ENCODE data around the gene BANF2. TPM values are rescaled to one million over a fixed set of nuclear protein-coding genes. Genes with fewer than 3 reads are reported as not detected.

Gene BANF2
- total RNA-seq, 1 experiment from 2014 or later, result not detected

- Histone ChIP-seq H3K4me2 (ENCODE audit: insufficient read depth, insufficient read length, low read length) (peak overlapping the region; percentile 49), H4K5ac (ENCODE audit: insufficient read length, low read depth, low read length) (no peak overlapping the region), H4K20me1 (ENCODE audit: control insufficient read depth, insufficient read depth, insufficient read length) (no peaks in the 10 kb centered on the region), H3T11ph (ENCODE audit: low read length) (no peak overlapping the region), H3K79me1 (ENCODE audit: insufficient read depth, low read depth, low read length, poor library complexity, severe bottlenecking) (no peaks in the 10 kb centered on the region), H3K56ac (ENCODE audit: insufficient read length, low read depth, low read length) (no peak overlapping the region), H3K23ac (ENCODE audit: insufficient read length, low read depth, low read length) (no peak overlapping the region), H3K4me1 (ENCODE audit: insufficient read depth, low read length) (peaks cover 3% of the 10 kb centered on the region; the same call in 1 of the 2 replicates), H3K79me2 (ENCODE audit: insufficient read depth, low read length) (no peaks in the 10 kb centered on the region), H2BK12ac (ENCODE audit: insufficient read length, low read depth, low read length) (no peak overlapping the region), H2AFZ (ENCODE audit: low read length) (no peak overlapping the region), H4K8ac (replicated peaks; ENCODE audit: insufficient read length, low read depth, low read length) (no peak overlapping the region), H3K27me3 (ENCODE audit: insufficient read depth, low read length) (no peaks in the 10 kb centered on the region), H3K18ac (ENCODE audit: insufficient read length, low read depth, low read length) (no peak overlapping the region), H3K4ac (ENCODE audit: low read depth, low read length) (no peak overlapping the region), H3K27ac (ENCODE audit: insufficient read length, low read depth, low read length) (no peak overlapping the region), H3K23me2 (ENCODE audit: insufficient read length, low read depth, low read length, poor library complexity, severe bottlenecking) (no peaks in the 10 kb centered on the region), H2BK120ac (ENCODE audit: low read depth, low read length, poor library complexity, severe bottlenecking) (no peak overlapping the region), H4K91ac (ENCODE audit: insufficient read length, low read depth, low read length) (no peak overlapping the region), H3K14ac (ENCODE audit: insufficient read depth, low read length) (no peak overlapping the region), H2BK15ac (ENCODE audit: low read depth, low read length) (no peak overlapping the region), H3K9me3 (ENCODE audit: control insufficient read depth, low read depth, low read length) (no peaks in the 10 kb centered on the region), H2BK5ac (ENCODE audit: insufficient read length, low read length) (no peak overlapping the region), H2BK20ac (ENCODE audit: low read depth, low read length, poor library complexity, severe bottlenecking) (no peak overlapping the region), H2AK5ac (ENCODE audit: insufficient read length, low read length) (no peak overlapping the region), H3K9ac (ENCODE audit: extremely low read depth, insufficient read length, low read length) (no peak overlapping the region)
- no peak for TF ChIP-seq CTCF (conservative IDR thresholded peaks at IDR 0.05)
- peak; percentile 58 for DNase-seq
- Mint-ChIP-seq H3K9me3 (peaks cover 7 to 11% of the 10 kb centered on the region in 2 experiments; a peak in 4 of 5 replicates), H3K36me3 (ENCODE audit: insufficient read depth in 1 of 3, low read depth in 3 of 3) (peaks cover 0 to 7% (median 0%) of the 10 kb centered on the region in 3 experiments; a peak in 4 of 7 replicates), H3K27ac (peak overlapping the region; percentile 2 to 29 (median 18); a peak in 2 of 7 replicates), H3K27me3 (ENCODE audit: low read depth) (peaks cover 22% of the 10 kb centered on the region), H3K4me1 (peaks cover 37 to 43% of the 10 kb centered on the region in 2 experiments), H3K4me3 (peak overlapping the region; percentile 2 to 53; a peak in 4 of 5 replicates)
- no CpG with 5 or more reads among the region's 2 CpGs for WGBS (ENCODE audit: extremely low coverage, insufficient read length, low lambda C conversion rate)
These were observed 52.7 kb downstream of the BANF2 start for GRCh38 chr20:17752459-17752858.
